ENCODE results near the gene DNM1.

Gene DNM1

DNA sequence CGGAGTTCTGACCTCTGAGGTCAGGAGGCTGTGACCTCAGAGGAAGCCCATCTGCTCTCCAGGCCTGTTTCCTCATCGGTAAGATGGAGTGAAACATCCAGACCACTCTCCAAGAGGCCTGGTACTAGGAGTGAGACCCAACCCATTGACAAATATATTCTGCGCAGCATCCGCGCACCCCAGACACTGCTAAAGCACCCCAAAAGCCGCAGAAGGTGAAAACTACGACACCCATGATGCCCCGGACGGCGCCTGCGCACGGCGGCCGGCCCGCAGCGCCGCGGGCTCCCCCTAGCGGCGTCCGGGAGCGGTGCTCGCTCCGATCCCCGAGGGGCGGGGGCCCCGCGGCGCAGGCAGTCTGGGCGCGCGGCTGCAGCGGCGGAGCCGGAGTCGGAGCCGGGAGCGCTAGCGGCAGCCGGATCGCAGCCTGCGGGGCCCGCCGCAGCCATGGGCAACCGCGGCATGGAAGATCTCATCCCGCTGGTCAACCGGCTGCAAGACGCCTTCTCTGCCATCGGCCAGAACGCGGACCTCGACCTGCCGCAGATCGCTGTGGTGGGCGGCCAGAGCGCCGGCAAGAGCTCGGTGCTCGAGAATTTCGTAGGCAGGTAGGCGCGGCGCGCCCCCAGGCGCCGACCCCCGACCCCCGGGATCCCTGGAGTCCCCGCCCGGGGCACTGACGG, at the start of gene DNM1:
TSS of gene DNM1 (plus strand) at position 356 of the 683 bp plus-strand sequence. CDS start at position 448, 92 bp downstream.
- no peak for DNase-seq

DNA sequence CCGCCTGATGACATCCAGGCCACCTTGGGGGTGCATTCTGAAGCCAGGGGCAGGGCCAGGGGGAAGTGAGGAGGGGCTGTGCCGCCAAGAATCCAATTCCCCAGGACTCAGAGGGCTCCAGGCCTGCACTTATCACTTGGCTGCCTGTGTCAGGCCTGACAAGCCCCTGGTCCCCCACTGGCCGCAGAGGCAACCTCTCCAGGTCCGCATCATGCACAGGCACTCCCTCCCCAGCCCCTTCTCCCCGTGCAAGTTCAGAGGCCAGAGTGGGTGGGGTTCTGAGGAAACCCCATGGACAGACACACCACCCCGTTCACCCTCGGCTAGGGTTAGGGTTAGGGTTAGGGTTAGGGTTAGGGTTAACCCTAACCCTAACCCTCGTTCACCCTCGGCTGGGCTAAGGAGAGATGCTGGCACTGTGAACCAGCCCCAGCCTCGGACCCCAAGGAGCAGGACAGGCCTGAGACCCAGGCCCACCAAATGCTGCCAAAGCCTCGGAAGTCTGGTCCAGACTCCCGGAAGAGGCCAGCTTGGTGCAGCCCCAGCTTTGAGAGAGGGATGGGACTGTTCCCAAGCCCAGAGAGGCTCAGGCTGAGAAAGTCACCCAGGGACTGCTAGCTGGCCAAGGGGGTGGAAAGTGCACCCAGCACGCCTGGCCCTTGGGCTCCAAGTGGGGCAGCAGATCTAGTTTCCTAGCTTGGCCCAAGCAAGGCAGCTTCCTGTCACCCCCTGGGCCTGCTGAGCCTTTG, 49.1 kb upstream of the DNM1 start:
- DNase-seq: no peak

DNA sequence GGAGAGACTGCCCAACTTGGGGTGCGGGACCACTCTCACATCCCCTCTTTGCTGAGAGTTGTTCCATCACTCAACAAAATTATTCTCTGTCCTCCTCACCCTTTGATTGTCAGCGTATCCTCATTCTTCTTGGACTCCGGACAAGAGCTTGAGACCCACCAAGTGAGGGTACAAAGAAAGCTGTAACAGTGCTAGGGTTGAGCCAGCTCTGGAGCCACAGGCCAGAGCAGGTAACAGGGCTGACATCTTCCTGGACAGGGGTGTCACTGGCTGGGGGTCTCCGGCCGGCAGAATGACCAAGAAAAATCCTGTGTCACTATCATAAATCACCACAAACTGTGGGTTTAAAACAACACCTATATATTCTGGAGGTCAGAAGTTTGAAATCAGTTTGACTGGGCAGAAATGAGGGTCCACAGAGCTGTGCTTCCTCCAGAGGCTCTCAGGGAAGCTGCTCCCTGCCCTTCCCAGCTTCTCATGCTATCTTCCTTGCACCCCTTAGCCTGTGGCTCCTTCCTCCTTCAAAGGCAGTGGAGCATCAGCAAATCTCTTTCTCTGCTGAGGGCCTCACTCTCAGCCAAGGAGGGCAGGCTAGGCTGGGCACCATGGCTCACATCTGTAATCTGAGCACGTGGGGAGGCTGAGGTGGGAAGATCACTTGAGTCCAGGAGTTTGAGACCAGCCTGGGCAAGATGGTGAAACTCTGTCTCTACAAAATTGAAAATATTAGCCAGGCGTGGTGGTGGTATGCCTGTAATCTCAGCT, 47.3 kb upstream of the DNM1 start:
- DNase-seq: no peak

- no peak for DNase-seq
Measured at GRCh38 chr9:128159522-128159783, 43.7 kb upstream of the DNM1 start.

DNA sequence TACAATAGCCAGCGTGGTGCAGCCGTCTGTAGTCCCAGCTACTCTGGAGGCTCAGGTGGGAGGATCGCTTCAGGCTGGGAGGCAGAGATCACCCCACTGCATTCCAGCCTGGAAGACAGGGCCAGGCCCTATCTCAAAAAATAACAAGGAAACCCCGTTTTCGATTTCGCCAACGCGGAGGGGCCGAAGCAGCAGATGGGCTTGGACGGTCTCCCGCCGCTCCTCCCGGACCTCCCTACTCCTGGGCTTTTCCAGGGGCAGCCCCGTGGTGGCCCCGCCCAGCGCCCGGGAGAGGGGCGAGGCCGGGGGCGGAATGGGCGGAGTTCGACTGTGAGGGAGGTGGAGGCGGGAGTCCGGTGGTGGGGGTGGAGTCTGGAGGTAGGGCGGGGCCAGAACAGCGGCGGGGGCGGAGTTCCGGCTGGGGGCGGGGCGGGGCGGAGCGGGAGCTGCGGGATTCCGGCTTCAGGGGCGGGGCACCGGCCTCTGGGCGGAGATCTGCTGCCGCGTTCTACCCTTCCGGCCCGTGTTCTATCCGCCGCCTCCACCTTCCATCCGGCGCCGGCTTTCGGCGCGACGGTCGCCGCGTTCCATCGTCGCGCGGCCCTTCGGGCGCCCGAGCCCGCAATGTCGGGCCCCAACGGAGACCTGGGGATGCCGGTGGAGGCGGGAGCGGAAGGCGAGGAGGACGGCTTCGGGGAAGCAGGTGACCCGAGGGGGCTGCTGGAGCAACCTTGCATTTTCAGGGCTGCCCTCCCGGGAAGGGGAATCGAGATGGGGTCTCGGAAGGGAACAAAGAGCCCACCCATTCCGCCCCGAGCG, 43.2 kb upstream of the DNM1 start, which contains the start of gene BBLN:
TSS of gene BBLN (plus strand) at position 482 of the 819 bp plus-strand sequence. CDS start at position 625, 143 bp downstream.
- DNase-seq: peak; percentile 74

DNA sequence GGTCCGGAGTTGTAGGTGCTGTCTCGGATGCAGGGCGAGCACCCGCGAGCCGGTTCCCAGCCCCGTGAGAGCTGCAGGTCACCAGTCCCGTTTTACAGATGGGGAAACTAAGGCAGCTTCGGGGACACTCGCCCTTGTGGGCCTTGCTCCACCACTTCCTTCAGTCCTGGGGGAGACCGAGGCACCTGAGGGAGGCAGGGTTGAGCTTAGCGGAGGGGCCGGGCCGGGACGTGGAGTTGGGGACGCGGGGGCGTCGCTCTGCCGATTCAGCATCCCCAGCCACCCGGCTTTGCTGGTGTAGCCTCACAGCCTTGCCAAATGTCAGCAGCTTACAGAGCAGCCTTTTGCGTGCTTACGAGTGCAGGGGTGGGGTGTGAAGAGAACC, 42.6 kb upstream of the DNM1 start:
- no peak for DNase-seq

- no peak for DNase-seq
Measured at GRCh38 chr9:128161215-128161902, 41.8 kb upstream of the DNM1 start.

GRCh38 chr9:128162215-128163026, 40.8 kb upstream of the DNM1 start:
- DNase-seq: no peak

GRCh38 chr9:128163027-128163515, 40.1 kb upstream of the DNM1 start:
- no peak for DNase-seq

GRCh38 chr9:128163523-128164306, 39.5 kb upstream of the DNM1 start:
- no peak for DNase-seq

DNA sequence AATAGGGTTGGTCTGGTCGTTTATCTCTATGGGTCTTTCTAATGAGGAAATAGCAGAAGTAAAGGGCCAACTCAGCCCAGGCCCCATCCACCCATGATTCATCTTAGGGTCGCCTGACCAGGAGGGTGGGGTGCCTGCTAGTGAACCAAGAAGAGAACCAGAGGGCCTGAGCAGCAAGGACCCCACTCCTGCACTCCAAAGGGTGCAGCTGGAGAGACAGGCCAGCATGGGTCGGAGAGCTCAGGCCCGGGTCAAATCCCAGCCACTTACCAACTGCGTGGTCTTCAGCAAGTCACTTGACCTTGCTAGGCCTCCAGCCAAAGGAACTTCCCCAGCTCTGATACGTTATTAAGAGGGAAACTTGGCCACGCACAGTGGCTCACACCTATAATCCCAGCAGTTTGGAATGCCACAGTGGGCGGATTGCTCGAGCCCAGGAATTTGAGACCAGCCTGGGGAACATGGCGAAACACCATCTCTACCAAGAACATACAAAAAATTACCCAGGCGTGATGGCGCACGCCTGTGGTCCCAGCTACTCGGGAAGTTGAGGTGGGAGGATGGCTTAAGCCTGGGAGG, 38.8 kb upstream of the DNM1 start:
- DNase-seq: no peak

- DNase-seq: no peak
Measured at GRCh38 chr9:128166169-128166568, 37.0 kb upstream of the DNM1 start.

DNA sequence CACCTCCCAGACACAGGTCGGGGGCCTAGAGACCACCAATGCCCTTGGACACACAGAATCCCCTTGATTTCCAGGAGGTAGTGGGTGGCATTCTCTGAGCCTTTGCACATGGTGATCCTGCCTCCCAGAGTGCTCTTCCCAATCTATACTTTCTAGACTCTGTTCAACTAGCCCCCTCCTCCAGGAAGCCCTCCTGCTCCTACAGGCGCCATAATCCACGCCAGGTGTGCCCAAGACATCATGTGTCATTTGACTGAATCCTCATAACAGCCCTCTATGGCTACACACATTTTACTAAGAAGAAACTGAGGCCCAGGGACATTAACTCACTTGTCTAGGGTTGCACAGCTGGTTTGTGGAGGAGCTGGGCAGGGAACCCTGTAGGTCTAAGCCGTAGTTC, 36.0 kb upstream of the DNM1 start:
- no peak for DNase-seq

GRCh38 chr9:128168731-128169308, 34.4 kb upstream of the DNM1 start:
- no peak for DNase-seq

DNA sequence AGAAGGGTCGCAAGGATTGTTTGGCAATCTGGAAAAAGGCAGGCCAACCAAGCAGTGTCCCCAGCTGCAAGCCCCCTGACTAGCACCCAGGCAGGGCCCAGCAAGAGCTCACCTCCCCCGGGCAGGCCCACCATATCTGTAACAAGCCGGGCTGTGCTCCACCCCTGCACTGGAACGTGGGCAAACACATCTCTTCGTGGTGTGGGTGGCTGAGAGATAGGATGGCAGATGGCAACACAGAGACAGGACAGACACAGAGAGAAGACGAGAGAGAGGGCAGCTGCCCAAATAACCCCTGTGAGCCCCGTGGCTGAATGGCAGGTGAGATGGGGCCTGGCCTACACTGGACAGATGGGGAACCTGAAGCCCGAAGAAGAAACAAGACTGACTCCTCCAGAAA, 33.7 kb upstream of the DNM1 start:
- no peak for DNase-seq

DNA sequence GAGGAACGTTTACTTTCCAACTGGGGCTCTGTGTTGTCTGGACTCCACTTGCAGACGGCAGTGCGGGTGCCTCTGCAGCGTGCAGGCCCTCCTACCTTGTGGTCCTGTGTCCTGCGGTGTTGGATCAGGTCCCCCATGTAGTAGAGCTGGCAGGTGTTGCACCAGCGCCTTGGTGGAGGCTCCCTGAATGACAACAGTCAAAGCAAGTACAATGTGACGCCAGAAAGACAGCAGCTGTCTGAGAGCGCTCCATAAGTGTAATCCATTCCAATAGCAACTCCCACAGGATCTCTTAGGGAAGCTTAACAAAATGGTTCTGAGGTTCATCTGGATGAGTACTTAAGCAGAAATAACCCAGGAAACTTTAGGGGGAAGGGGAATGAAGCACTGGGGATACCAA, 33.3 kb upstream of the DNM1 start:
- DNase-seq: peak; percentile 70

DNA sequence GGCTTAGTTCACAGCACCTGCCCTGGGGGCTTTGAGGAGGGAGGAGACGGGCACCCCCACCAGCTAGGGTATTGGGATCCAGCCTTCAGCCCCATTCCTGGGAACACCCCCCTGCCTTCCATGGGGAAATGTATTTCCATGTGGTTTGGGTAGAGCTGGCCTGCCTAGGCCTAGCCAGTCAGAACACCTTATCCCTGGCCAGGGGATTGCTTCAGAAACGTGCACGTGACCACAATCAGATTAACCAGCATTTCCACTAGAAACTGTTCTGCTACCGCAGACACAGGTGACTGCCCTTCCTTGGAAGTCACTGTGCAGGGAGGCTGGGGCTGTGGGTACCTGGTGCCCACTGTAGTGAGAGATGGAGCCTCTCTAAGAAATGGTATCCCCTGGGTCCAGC, 29.1 kb upstream of the DNM1 start:
- no peak for DNase-seq

DNA sequence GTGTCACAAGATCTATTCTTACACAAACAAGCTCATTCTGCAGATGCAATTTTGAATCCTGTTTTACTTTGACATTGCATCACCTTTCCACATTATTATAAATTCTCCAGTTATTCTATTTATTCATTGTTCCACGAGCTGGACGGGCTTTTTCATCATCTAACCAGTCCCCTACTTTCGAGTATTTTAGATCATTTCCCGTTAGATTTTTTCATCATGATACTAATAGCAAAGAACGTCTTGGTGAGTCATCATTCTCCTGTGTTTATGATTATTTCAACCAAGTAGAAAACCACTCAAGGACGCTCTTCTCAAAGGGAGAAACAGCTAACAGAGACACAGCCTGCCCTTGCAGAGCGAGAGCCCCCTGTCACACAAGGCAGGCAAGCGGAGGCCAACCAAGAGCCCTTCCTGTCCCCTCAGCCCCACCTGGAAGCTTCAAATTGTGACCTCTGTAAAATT, 28.0 kb upstream of the DNM1 start:
- no peak for DNase-seq

DNA sequence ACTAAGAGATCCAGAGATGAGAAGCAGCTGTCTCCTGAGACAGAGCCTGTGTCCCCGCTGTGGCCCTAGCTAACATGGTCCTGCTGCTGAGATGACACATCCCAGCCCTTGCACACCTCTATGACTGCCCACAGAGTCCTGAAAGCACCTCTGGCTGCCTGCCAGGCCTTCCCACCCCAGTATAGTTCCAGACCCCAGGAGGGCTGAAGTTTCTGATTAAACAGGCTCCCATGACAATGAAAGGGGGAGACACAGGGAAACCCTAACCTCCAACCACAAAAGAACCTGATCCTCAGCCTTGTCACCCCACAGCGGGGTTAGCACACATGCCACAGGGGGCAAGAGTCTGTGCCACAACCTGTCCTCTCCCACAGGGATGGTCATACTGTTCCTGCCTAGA, 27.5 kb upstream of the DNM1 start:
- no peak for DNase-seq
